GM18499 (cell line): ENCODE measurements around the gene CACNG3.
"Not testable (repeated sequence)": the region's sequence is repeated elsewhere in the genome, so short reads cannot be mapped to it uniquely, and the experiment has no call there.

Source experiments
- ATAC-seq: cut with Tn5 transposase; IDR thresholded peaks from one replicate; pipeline ENCODE4 v1.9.1; 2021; ENCODE audit warnings: moderate number of reproducible peaks; ENCODE audit not compliant: insufficient read depth, unreplicated experiment

Gene CACNG3

DNA sequence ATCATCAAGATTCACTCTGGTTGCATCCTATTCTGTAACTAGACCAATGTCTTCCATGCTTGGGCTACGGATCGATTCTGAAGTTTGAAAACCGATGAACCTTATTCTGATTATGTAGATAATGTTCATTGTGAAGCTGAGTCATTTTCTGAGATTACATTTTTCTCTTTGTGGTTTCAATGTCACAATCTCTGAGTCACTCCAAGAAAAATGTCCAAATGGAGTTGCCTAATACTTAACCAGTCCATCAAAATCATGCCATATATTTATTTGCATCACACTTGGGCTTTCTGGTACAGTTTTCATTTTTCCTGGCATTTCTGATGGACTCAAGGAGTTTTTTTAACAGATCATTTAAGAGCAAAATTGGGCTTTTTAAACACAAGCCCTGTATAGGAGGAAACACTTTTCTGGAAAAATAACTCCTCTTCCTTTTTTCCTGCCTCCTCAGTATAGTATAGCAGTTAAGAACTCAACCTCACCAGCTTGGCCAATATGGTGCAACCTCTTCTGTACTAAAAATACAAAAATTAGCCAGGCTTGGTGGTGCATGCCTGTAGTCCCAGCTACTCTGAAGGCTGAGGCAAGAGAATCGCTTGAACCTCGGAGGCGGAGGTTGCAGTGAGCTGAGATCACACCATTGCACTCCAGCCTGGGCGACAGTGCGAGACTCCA, 17.5 kb downstream of the CACNG3 start:
- ATAC-seq, result no peak

DNA sequence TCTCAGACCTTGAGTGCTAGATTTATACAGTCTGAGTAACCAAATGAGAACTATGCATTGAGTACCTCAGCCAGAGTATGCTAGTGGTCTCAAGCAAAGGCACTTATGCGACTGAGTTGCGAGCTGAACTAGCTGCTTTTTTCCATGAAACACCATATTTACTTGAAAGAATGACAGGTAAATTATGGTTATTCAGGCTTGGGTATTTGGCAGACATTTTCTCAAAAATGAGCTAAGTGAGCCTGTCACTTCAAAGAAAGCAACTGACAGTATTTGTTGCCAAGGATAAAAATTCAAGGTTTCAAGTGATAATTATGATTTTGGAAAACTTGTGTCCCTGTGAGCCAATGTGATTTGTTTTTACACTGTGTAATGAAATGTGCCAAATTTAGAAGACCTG, 19.3 kb downstream of the CACNG3 start:
- ATAC-seq, result no peak

DNA sequence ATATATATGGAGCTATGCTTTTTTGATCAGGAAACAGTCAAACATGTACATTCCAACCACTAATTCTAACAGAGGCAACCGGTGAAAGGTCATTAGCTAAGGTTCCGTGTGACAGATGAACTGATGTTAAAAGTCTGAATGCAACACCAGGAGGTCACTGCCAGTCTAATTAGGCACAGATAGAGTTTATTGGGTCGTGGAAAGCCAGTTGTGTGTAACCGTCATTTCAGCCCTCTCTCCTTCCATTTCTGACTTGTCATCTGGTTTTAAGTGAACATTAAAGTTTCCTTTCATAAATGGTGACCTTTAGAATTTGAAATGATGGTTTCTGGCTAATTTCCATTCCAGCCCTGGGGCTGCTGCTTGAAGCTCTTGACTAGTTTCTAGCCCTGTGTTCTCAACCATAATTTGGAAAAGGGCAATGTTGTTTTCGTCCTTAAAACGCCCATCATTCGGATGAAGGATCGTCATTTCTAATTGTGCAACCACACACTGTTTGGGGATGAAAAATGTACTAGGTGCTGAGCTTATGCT, 23.9 kb downstream of the CACNG3 start:
- no peak for ATAC-seq

DNA sequence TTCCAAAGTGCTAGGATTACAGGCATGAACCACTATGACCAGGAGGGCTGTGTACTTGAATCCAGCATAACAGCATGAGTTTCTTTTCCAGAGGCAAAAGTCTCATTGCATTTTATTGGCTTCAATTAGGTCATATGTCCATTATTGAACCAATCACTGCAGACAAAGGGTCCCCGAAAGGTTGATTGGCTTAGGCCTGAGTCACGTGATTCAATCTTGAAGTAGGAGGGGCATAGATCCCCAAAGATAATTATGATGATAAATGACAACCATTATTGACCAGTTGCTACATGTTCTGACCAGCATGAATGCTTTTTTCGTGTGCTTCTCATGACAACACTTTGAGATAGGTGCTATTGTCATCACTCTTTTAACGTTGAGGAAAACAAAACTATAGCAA, 25.3 kb downstream of the CACNG3 start:
- ATAC-seq, result no peak

DNA sequence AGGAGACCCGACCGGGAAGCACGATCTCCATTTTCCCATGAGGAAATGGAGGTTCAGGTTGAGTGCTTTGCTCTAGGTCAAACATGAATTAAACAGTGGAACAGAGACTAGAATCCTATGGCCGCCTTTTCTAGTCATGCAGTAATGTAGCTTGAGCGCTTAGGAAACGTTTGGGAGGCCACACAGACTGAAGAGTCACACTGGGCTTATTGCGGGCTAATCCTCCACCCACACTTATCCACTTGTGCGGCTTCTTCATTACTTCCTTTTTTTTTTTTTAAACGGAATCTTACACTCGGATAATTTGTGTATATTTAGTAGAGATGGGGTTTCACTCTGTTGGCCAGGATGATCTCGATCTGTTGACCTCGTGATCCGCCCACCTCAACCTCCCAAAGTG, 26.0 kb downstream of the CACNG3 start:
- ATAC-seq, result no peak

DNA sequence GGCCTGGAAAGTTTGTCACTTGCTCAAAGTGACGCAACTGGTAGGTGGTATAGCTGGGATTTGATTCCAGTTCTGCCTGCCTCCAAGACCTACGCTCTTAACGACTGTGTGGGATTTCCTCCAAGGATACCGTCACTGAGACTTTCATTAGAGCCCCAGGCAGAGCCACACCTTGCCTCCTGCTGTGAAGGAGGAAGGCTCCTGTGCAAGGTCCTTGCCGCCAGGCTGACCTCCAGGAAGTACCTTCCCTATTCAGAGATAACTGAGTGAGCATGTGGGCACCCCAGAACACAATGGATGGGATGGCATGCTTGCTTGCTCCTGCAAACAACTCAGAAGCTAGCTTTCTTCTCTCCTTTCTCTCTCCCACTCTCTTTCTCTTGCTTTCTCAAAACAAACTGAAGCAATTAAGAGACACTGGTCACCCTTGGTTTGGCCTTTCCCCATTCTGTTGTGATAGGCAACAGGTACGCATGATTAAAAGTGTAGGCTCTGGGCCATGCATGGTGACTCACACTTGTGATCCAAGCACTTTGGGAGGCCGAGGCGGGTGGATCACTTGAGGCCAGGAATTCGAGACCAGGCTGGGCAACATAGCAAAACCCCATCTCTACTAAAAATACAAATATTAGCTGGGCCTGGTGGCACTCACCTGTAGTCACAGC, 30.7 kb downstream of the CACNG3 start:
- no peak for ATAC-seq

DNA sequence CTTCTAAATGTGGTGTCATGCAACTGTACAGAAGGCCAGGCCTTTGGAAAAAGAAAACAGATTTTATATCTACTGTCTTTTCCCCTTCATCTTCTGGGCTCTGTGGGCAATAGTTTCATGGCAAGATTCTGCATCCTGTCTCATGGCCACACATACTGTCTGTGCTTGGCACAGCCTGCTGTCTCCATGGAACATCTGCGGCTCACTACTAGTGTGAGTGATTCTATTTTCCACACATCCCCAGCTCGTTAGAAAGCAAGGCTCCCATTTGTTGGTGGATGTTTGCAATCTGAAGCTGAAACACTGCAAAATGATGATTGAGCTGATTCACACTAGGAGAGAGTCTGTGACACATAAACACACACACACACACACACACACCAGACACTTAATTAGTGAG, 32.4 kb downstream of the CACNG3 start:
- ATAC-seq, result no peak

DNA sequence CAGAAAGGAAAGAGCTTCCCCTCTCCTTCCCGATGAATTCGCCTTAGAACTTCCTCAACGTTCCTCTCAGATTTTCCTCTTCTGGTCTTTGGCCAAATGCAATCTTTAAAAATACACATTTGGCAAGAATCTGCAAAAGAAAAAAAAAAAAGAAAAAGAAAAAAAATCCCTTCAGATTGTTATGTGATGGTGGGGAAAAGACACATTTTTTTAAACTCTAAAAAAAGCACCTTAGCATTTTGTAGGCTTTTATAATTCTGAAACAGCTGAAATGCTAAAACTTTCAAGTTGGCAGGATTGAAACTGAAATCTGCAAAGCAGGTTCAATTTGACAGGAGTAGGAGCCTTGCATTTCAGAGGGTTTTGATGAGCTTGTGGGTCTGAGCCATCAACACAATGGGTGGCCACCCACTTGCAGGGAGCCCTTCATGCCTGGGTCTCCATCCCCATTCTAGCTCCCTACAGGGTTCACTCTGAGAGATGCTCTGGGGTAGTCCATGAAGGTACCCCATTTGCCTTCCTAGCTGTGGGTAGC, 33.1 kb downstream of the CACNG3 start:
- ATAC-seq, result no peak

DNA sequence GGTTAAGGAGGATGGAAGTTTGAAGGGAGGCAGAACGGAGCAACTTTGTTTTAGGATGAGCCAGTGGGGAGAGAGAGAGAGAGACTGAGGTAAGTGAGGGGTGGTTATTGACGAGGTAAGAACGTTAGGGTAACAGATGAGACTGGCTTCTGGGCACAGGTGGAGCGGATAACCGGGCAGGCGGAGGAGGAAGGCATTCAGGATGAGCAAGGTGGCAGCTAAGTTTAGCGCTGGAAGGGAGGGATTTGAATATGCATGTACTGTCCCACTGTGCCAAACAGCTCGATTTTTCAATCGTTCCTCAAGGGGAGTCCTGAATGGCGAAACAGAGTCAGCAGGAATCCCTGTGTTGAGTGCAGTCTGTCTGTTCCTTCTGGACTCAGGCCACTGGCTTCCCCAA, 35.8 kb downstream of the CACNG3 start:
- no peak for ATAC-seq

DNA sequence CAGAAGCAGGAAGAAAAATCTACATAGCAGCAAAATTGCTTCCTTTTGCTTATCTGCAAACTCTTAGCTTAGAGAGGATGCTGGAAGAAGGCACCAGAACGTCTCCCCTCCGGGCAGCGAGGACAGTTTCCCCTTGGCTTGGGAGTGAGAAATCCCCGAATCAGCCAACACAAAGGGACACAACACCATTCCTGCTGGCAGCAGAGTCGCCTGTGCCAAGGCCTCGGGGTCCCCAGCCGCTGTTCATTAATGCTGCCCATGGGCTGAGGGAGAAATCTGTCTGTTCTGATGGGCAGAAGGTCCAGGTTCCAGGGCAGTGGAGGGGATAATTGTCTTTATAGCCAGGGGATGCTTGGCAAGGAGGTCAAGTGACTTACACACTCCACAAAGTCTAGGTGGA, 38.0 kb downstream of the CACNG3 start:
- ATAC-seq, result no peak

DNA sequence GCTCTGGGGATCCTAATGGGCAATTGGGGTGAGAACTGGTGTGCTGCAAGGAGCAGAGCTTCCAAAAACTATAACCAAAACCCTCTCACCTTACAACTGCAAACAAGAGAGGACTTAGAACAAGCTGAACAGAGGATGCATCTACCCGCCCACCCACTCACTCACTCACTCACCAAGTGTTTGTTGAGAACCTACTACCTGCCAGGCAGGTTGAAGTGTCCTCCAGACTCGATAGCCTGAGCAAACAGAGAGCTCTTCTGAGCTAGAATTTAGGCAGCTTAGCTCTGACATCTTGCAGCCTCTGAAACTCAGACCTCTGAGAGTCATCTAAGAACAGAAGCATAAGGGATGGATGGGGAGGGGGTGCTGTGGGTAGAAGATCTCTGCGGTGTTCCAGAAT, 41.2 kb downstream of the CACNG3 start:
- ATAC-seq, result no peak

DNA sequence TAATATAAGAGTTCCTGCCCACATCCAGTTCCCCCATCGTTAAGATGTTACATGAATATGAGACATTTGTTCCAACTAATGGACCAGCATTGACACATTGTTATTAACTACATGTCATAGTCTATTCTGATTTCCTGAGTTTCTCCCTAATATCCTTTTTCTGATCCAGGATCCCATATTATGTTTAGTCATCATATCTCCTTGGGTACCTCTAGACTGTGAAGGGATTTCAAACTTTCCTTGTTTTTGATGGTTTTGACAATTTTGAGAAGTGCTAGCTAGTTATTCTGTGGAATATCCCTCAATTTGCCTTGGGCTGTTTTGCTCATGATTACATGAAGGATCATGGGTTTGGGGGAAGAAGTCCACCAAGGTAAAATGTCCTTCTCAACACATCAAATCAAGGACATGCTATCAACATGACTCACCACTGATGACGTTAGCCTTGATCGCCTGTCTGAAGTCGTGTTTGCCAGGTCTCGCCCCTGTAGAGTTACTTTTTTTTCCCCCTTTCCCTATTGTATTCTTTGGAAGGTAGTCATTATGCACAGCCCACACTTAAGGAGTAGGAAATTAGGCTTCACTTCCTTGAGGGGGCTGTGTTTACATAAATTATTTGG, 42.5 kb downstream of the CACNG3 start:
- ATAC-seq, result no peak

DNA sequence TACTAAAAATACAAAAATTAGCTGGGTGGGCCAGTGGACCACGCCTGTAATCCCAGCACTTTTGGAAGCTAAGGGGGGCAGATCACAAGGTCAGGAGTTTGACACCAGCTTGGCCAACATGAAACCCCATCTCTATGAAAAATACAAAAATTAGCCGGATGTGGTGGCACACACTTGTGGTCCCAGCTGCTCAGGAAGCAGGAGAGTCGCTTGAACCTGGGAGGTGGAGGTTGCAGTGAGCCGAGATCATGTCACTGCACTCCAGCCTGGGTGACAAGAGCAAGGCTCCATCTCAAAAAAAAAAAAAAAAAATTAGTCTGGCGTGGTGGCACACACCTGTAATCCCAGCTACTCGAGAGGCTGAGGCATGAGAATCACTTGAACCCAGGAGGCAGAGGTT, 44.6 kb downstream of the CACNG3 start:
- not testable (repeated sequence) for ATAC-seq

DNA sequence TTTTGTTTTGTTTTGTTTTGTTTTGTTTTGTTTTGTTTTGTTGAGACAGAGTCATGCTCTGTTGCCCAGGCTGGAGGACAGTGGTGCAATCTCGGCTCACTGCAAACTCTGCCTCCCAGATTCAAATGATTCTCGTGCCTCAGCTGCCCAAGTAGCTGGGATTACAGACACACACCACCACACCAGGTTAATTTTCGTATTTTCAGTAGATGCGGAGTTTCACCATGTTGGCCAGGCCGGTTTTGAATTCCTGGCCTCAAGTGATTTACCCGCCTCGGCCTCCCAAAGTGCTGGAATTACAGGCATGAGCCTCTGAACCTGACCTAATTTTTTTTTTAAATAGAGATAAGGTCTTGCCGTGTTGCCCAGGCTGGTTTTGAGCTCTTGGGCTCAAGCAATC, 46.5 kb downstream of the CACNG3 start:
- no peak for ATAC-seq

DNA sequence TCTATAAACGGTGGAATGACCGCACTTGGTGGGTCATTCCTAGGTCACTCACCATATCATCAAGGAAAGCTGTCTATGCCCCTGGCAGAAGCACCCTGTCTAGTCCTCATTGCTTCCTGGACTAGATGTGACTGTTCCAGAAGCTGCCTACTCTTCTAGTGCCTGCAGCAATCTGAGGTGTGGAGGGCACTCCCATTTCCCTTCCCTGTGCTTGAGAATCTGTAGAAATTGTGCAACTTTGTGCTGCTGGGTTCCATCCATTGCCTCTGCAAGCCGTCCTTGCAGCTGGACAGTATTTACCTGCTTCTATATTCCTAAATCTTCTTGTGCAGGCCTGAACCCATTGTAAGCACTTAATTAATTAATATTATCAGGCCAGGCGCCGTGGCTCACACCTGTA, 52.1 kb downstream of the CACNG3 start:
- no peak for ATAC-seq

DNA sequence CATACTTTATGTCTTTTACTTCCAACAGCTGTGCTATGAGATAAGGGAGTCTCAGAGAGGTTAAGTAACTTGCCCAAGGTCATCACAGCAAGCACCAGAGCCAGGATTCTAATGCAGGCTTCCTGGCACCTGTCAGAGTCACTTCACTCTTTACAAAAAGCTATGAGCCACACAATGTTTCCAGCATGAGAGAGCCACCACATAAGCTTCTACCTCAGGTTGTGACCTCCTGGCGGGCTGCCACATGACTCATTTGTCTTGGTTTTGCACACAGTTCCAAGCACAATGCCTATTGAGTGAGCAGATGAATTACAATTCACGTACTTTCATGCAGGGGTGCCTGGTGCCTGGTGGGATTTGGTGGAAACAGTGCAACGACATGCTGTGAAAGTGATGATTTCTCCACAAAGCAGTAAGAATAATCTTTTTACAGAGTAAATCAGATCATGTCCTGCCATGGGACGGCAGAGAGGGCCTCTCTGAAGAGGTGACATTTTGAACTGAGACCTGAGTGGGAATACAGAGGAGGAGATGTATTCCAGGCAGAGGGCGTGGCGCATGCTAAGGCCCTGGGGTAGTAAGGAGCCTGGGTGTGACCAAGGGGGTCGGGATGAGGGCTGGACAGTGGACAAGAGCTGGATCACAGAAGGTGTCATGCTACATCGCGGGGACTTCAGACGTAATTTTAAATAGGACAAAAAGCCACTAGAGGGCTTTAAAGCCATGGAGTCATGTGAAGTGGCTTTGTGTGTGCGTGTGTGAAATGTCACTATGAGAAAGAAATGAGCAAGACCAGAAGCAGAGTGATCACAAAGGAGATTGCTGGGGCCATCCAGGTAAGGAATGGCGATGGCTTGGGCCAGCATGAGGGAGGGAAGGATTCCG, 53.4 kb downstream of the CACNG3 start:
- ATAC-seq, result no peak

DNA sequence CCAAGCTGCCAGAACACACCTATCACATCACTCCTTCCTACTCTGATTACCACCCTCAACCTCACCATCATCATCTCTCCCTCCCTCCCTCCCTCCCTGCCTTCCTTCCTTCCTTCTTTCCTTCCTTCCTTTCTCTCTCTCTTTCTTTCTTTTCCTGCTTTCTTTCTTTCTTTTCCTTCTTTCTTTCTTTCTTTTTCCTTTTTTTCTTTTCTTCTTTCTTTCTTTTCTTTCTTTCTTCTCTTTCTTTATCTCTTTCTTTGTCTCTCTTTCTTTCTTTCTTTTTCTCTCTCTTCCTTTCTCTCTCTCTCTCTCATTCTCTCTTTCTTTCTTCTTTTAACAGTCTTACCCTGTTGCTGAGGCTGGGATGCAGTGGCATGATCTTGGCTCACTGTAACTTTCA, 59.2 kb downstream of the CACNG3 start:
- ATAC-seq, result no peak

DNA sequence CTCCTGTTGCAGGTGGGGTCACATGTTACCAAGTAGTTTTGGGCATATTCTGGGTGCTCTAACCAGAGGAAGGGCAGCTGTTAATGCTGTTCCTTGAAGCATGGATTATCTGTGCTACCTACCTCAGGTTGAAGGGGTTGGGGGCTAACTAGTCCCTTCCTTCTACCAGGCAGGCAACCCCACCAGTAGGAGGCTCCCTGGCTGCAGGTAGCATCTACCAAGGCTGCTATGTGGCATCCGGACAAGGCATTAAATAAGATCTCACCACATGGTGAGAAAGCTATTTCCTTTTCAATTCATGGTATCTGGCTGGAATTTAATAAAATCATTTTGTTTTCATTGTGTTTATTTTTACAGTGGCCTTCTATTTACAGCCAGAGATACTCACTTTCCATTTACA, 62.5 kb downstream of the CACNG3 start:
- no peak for ATAC-seq

DNA sequence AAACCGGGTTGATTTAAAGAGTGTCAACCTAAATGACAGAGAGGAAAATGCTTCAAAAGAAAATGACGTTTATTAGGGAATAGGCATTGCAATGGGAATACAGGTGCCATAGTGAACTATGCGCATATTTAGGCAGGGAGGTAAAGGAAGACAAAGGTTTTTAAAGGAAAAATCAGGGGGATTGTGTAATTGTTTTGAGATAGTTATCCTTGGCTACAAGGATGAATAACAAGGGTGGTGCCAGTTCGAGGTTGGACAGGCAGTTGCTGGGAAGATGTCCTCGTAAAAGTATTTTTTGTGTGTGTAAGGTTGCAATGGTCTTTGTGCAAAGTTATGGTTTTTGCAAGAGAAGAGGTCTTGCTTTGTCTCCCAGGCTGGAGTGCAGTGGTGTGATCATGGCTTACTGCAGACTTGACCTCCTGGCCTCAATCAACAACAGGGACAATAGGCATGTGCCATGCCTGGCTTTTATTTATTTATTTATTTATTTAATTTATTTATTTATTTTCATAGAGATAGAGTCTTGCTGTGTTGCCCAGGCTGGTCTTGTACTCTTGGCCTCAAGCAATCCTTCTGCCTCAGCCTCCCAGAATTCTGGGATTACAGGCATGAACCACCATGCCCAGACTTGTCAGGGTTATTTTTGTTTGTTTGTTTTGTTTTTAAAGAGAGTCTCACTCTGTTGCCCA, 63.1 kb downstream of the CACNG3 start:
- ATAC-seq, result no peak

DNA sequence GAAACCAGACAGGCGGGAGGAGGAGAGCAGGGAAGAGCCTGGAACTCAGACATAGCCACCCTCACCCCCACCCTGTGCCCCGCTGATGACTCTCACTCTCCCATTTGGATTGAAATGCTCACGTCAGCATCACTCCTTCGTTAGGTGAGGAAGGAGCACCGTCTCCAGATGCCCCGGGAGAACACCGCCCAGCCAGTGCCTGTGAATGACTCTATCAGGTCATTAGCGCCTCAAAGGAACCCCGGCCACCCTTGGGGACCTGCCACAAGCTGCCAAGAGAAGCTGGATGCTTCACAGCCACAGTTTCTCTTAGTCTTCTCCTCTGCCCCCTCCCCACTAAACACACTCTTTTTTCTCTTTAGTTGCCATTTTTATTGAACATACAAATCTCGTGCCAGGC, 66.0 kb downstream of the CACNG3 start:
- ATAC-seq, result no peak
